DND-41 (cell line): ENCODE data around the gene SLC12A6.

Experiments used
- CTCF ChIP-seq: IDR thresholded peaks from 2 replicates; pipeline ENCODE4 v1.5.1; 2012; ENCODE audit warnings: borderline replicate concordance, low read length, moderate library complexity, mild to moderate bottlenecking; ENCODE audit not compliant: poor library complexity, severe bottlenecking; ENCODE audit errors: extremely low read depth
- EZH2 ChIP-seq: IDR thresholded peaks from 3 replicates; pipeline ENCODE4 v1.6.1; 2012; ENCODE audit warnings: borderline replicate concordance, low read depth, mild to moderate bottlenecking, moderate library complexity, low read length, inconsistent platforms; ENCODE audit not compliant: severe bottlenecking

GRCh38 chr15:34338347-34338746 lies 766 bp upstream of the SLC12A6 start:
- TF ChIP-seq CTCF = no peak
- no peak for TF ChIP-seq EZH2
